ENCODE results near the gene RHOBTB3. TPM values are rescaled to one million over a fixed set of nuclear protein-coding genes. Genes with fewer than 3 reads are reported as not detected.

RHOBTB3 gene
- total and polyA plus RNA-seq, 10 of the 15 experiments (the other 5 are each of a cell fraction or from before 2014, with no cell fraction given), result 3.6 to 42.8 (median 8.4) TPM

DNA sequence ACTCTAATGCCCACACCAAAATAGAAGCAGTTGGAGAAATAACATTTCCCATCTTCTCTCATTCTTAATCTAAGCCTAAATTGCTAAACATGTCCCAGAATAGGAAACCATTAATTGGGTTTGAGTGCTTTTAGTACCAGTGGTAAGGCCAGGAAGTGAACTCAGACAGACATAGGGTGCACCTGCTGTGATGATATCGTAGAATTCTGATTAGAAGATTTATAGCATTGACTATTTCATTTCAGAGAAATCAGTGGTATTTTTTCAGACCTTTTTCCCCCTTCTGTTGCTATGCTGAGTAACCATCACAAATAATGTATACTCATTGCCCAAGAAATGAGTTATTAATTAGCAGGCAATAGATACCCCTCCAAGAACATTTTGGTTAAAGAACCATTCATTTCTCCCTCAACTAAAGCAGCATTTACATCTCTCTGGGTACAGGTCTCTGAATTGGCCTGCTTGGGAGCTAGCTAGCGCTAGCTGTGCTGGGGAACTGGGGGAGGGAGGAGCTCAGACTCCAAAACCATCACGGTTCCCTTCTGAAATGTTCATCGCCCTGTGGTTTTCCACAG lies 84.1 kb downstream of the RHOBTB3 start:
- peaks cover 40% of the 10 kb centered on the region for H3K79me2 ChIP-seq (ENCODE audit: control insufficient read depth, insufficient read depth, low read length)
- H3K9me3 ChIP-seq (replicated peaks; ENCODE audit: control insufficient read depth, insufficient read depth, low read length), result no peaks in the 10 kb centered on the region
- no peak overlapping the region for H3K4me3 ChIP-seq
- BruUV-seq (replicated peaks), result no TSS peak
- 0 out of 2 replicates have a peak overlapping the region, but pooled peaks have one; percentile 5 for H3K4me2 ChIP-seq (ENCODE audit: control insufficient read depth, insufficient read depth)
- intact Hi-C loops (cut with micrococcal nuclease; ENCODE audit: unreplicated experiment) (no loop called here), in situ Hi-C loops (cut with MboI) (no loop called here)
- no peak for FAIRE-seq
- no peaks in the 10 kb centered on the region for H3K27me3 ChIP-seq (replicated peaks in 1 of 2; ENCODE audit: control insufficient read depth in 2 of 2, insufficient read depth in 2 of 2, low read length in 1 of 2)
- no peaks in the 10 kb centered on the region for H4K20me1 ChIP-seq (ENCODE audit: control insufficient read depth, insufficient read depth)
- H2AFZ ChIP-seq (ENCODE audit: control insufficient read depth, low read depth, low read length), result no peak overlapping the region
- H3K27ac ChIP-seq (ENCODE audit: control insufficient read depth, insufficient read depth), result no peak overlapping the region
- CTCF ChIA-PET, result interaction anchor here (1.2 to 11.4 kb wide), 4 partner anchors 23 to 34 kb away, joined by 3 to 145 read pairs (median 52); no protein-coding TSS in a partner anchor
- H3K4me1 ChIP-seq (ENCODE audit: control insufficient read depth, insufficient read depth, low read length), result peaks cover 12% of the 10 kb centered on the region
- peaks cover 2 to 24% of the 10 kb centered on the region in 2 experiments for H3K36me3 ChIP-seq (ENCODE audit: control insufficient read depth in 2 of 2, insufficient read depth in 2 of 2, low read length in 1 of 2)
- WGBS (ENCODE audit: insufficient coverage, insufficient replicate concordance, low lambda C conversion rate, missing lambda C conversion rate), result 85% methylated on average over 4 of the region's 4 CpGs
- DNase-seq (ENCODE audit: low read depth, low spot score), result no peak
- POLR2A ChIA-PET, result interaction anchor here (0.8 to 2.7 kb wide), 3 partner anchors 17 to 28 kb away, joined by 4 to 9 read pairs (median 4); no protein-coding TSS in a partner anchor
- RAD21 ChIA-PET (ENCODE audit: unreplicated experiment), result interaction anchor here (1.1 to 12.7 kb wide), 3 partner anchors 24 to 33 kb away, joined by 3 to 186 read pairs (median 3); no protein-coding TSS in a partner anchor
- SMC1A ChIA-PET (ENCODE audit: uncharacterized antibody, unreplicated experiment), result interaction anchor here (1.3 to 15.2 kb wide), 4 partner anchors 8 to 34 kb away, joined by 3 to 320 read pairs (median 112); no protein-coding TSS in a partner anchor
- ATAC-seq, result no peak
- no peak overlapping the region for H3K9ac ChIP-seq (ENCODE audit: control insufficient read depth, insufficient read depth, low read length)
- no peak for TF ChIP-seq POU2F2 (IDR thresholded peaks at IDR 0.05; ENCODE audit: borderline replicate concordance, low read depth, low read length)
- TF ChIP-seq, protein P1, sequence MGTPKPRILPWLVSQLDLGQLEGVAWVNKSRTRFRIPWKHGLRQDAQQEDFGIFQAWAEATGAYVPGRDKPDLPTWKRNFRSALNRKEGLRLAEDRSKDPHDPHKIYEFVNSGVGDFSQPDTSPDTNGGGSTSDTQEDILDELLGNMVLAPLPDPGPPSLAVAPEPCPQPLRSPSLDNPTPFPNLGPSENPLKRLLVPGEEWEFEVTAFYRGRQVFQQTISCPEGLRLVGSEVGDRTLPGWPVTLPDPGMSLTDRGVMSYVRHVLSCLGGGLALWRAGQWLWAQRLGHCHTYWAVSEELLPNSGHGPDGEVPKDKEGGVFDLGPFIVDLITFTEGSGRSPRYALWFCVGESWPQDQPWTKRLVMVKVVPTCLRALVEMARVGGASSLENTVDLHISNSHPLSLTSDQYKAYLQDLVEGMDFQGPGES (IDR thresholded peaks at IDR 0.05), result no peak

GRCh38 chr5:95816341-95816740 lies 85.2 kb downstream of the RHOBTB3 start:
- ChIA-PET POLR2A (interaction anchor here (0.8 to 10.1 kb wide), 5 partner anchors 7 to 29 kb away, joined by 4 to 153 read pairs (median 4); no protein-coding TSS in a partner anchor), SMC1A (ENCODE audit: uncharacterized antibody, unreplicated experiment) (interaction anchor here (1.2 to 15.2 kb wide), 5 partner anchors 9 to 35 kb away, joined by 4 to 320 read pairs (median 62); no protein-coding TSS in a partner anchor), RAD21 (ENCODE audit: unreplicated experiment) (interaction anchor here (1.1 to 12.7 kb wide), 4 partner anchors 9 to 35 kb away, joined by 3 to 186 read pairs (median 27); no protein-coding TSS in a partner anchor), CTCF (interaction anchor here (1.2 to 11.4 kb wide), 3 partner anchors 22 to 33 kb away, joined by 3 to 145 read pairs (median 102); no protein-coding TSS in a partner anchor)
- Histone ChIP-seq H2AFZ (ENCODE audit: control insufficient read depth, low read depth, low read length) (no peak overlapping the region), H3K27ac (ENCODE audit: control insufficient read depth, insufficient read depth) (no peak overlapping the region), H3K9ac (ENCODE audit: control insufficient read depth, insufficient read depth, low read length) (no peak overlapping the region), H3K4me2 (ENCODE audit: control insufficient read depth, insufficient read depth) (no peak overlapping the region), H3K9me3 (replicated peaks; ENCODE audit: control insufficient read depth, insufficient read depth, low read length) (no peaks in the 10 kb centered on the region), H3K27me3 (replicated peaks in 1 of 2; ENCODE audit: control insufficient read depth in 2 of 2, insufficient read depth in 2 of 2, low read length in 1 of 2) (no peaks in the 10 kb centered on the region), H3K4me3 (peak overlapping the region; percentile 3; the same call in 1 of the 2 replicates), H3K79me2 (ENCODE audit: control insufficient read depth, insufficient read depth, low read length) (peaks cover 51% of the 10 kb centered on the region), H3K4me1 (ENCODE audit: control insufficient read depth, insufficient read depth, low read length) (peaks cover 7% of the 10 kb centered on the region; the same call in 1 of the 2 replicates), H4K20me1 (ENCODE audit: control insufficient read depth, insufficient read depth) (no peaks in the 10 kb centered on the region), H3K36me3 (ENCODE audit: control insufficient read depth in 2 of 2, insufficient read depth in 2 of 2, low read length in 1 of 2) (peaks cover 2 to 24% of the 10 kb centered on the region in 2 experiments)
- no TSS peak for BruUV-seq (replicated peaks)
- 90% methylated on average over 8 of the region's 8 CpGs for WGBS (ENCODE audit: insufficient coverage, insufficient replicate concordance, low lambda C conversion rate, missing lambda C conversion rate)
- TF ChIP-seq ZNF207 (IDR thresholded peaks at IDR 0.05; ENCODE audit: borderline replicate concordance) (no peak), SREBF1 (IDR thresholded peaks at IDR 0.05; ENCODE audit: low read length) (no peak), CHD2 (IDR thresholded peaks at IDR 0.05; ENCODE audit: borderline replicate concordance, low read depth, low read length) (no peak)
- in situ Hi-C loops (cut with MboI) (no loop called here), intact Hi-C loops (cut with micrococcal nuclease; ENCODE audit: unreplicated experiment) (no loop called here)
- ATAC-seq, result no peak
- DNase-seq (ENCODE audit: low read depth, low spot score), result no peak
- FAIRE-seq, result no peak
